ENCODE results near the gene LASP1NB.
"Not testable (repeated sequence)": the region's sequence is repeated elsewhere in the genome, so short reads cannot be mapped to it uniquely, and the experiment has no call there.

The LASP1NB gene

GRCh38 chr17:38967290-38967738, 41.9 kb downstream of the LASP1NB start, which contains the start of gene FBXO47:
Gene FBXO47, minus strand, starts transcription at chr17:38967403. Its CDS starts 4,378 bp downstream, at chr17:38963025.
- peak; percentile 79 for FAIRE-seq

- FAIRE-seq = no peak
Observed at GRCh38 chr17:38969281-38969680, 43.9 kb downstream of the LASP1NB start.

GRCh38 chr17:38970128-38970527, 44.7 kb downstream of the LASP1NB start:
- FAIRE-seq = no peak

- FAIRE-seq = no peak
Observed at GRCh38 chr17:38970804-38971203, 45.4 kb downstream of the LASP1NB start.

GRCh38 chr17:38976187-38976551, 50.8 kb downstream of the LASP1NB start:
- not testable (repeated sequence) for FAIRE-seq

- FAIRE-seq = no peak
Observed at GRCh38 chr17:38978180-38978579, 52.8 kb downstream of the LASP1NB start.
